Mesendoderm (in vitro differentiated cells): ENCODE results near the gene DNAJC8.

Source experiments
- DNase-seq: peaks from one replicate; pipeline ENCODE4 v3.0.0; 2013
- H2AK5ac ChIP-seq: 2 replicates; pipeline ENCODE4 v1.6.1; 2013; ENCODE audit warnings: low read length, inconsistent platforms
- H2BK120ac ChIP-seq: 2 replicates; pipeline ENCODE4 v1.6.1; 2013; ENCODE audit warnings: low read depth, mild to moderate bottlenecking, low read length, moderate library complexity, mixed read lengths
- H2BK15ac ChIP-seq: replicated peaks from 2 replicates; pipeline ENCODE4 v1.6.1; 2013; ENCODE audit warnings: low read depth, mild to moderate bottlenecking, moderate library complexity
- H2BK5ac ChIP-seq: 2 replicates; pipeline ENCODE4 v1.6.1; 2013; ENCODE audit warnings: low read length, inconsistent platforms
- H3K18ac ChIP-seq: 2 replicates; pipeline ENCODE4 v1.6.1; 2013; ENCODE audit warnings: mild to moderate bottlenecking, low read length, mixed read lengths
- H3K23ac ChIP-seq: one replicate; pipeline ENCODE4 v1.6.1; 2013; ENCODE audit warnings: low read length
- H3K27ac ChIP-seq: 2 replicates; pipeline ENCODE4 v1.5.1; 2013; ENCODE audit warnings: low read depth, mild to moderate bottlenecking, inconsistent platforms, low read length, moderate library complexity
- H3K27me3 ChIP-seq: 2 replicates; pipeline ENCODE4 v1.6.1; 2013; ENCODE audit warnings: low read length, control low read depth, mild to moderate bottlenecking, inconsistent platforms; ENCODE audit not compliant: insufficient read depth, poor library complexity
- H3K36me3 ChIP-seq: 2 replicates; pipeline ENCODE4 v1.6.1; 2013; ENCODE audit warnings: low read length, inconsistent platforms; ENCODE audit not compliant: control insufficient read depth, insufficient read depth
- H3K4ac ChIP-seq: one replicate; pipeline ENCODE4 v1.6.1; 2013; ENCODE audit warnings: low read depth, mild to moderate bottlenecking, low read length, moderate library complexity
- H3K4me1 ChIP-seq: 2 replicates; pipeline ENCODE4 v1.6.1; 2013; ENCODE audit warnings: low read depth, low read length, inconsistent platforms; ENCODE audit not compliant: control insufficient read depth
- H3K4me2 ChIP-seq: 2 replicates; pipeline ENCODE4 v1.6.1; 2013; ENCODE audit warnings: low read length
- H3K4me3 ChIP-seq: 2 replicates; pipeline ENCODE4 v1.5.1; 2013; ENCODE audit warnings: mild to moderate bottlenecking, low read length
- H3K56ac ChIP-seq: one replicate; pipeline ENCODE4 v1.6.1; 2013; ENCODE audit warnings: low read length
- H3K79me1 ChIP-seq: 2 replicates; pipeline ENCODE4 v1.6.1; 2013; ENCODE audit warnings: low read length, inconsistent platforms
- H3K79me2 ChIP-seq: 2 replicates; pipeline ENCODE4 v1.6.1; 2013; ENCODE audit warnings: mild to moderate bottlenecking, low read length; ENCODE audit not compliant: control insufficient read depth, insufficient read depth
- H3K9ac ChIP-seq: 2 replicates; pipeline ENCODE4 v1.6.1; 2013; ENCODE audit warnings: low read length, inconsistent platforms
- H4K5ac ChIP-seq: one replicate; pipeline ENCODE4 v1.6.1; 2013; ENCODE audit warnings: low read length
- H4K8ac ChIP-seq: one replicate; pipeline ENCODE4 v1.6.1; 2013; ENCODE audit warnings: low read depth, mild to moderate bottlenecking, control low read depth, low read length, moderate library complexity
- WGBS: extraction: QIAGEN DNeasy Blood & Tissue Kit; methylation state at CpG from one replicate; pipeline ENCODE4 v1.1.7; 2013; ENCODE audit warnings: low lambda C conversion rate, missing lambda C conversion rate; ENCODE audit not compliant: insufficient coverage; ENCODE audit errors: extremely low coverage; 5-methylcytosine and 5-hydroxymethylcytosine counted together

DNAJC8 gene

DNA sequence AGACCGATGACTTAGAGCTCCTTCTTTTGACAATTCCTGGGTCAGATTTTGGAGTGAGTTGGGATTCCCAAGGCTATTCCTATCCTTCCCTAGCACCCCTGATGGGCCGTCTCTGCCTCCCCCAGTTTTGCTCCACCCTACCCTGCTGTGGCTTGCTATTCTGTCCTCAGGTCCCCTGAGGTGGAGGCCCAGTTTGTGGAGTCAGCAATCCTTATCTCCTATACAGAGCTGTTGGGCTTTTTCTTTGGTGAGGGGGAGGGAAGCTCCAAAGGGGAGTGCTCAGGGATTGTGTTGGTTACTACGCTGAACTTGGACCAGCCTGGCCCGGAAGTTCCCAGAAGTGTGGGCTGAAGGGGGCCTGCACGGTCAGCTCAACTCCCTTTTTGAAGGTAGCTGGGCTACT, 34.1 kb upstream of the DNAJC8 start:
- H3K23ac ChIP-seq, result no peak overlapping the region
- H2BK5ac ChIP-seq, result no peak overlapping the region
- H3K4me2 ChIP-seq, result peak overlapping the region; percentile 13
- no CpG with 5 or more reads among the region's 5 CpGs for WGBS
- H2BK120ac ChIP-seq, result no peak overlapping the region
- no peak overlapping the region for H3K4me3 ChIP-seq
- peak overlapping the region; percentile 28 for H3K18ac ChIP-seq
- H3K27ac ChIP-seq, result peak overlapping the region; percentile 14
- peaks cover 60% of the 10 kb centered on the region for H3K79me2 ChIP-seq
- peaks cover 24% of the 10 kb centered on the region for H3K79me1 ChIP-seq
- H3K4me1 ChIP-seq, result peaks cover 25% of the 10 kb centered on the region
- H3K4ac ChIP-seq, result no peak overlapping the region
- H3K27me3 ChIP-seq, result no peaks in the 10 kb centered on the region
- no peak overlapping the region for H2AK5ac ChIP-seq
- peak; percentile 77 for DNase-seq
- H3K9ac ChIP-seq, result peak overlapping the region; percentile 32
- H3K56ac ChIP-seq, result peak overlapping the region; percentile 74
- H3K36me3 ChIP-seq, result no peaks in the 10 kb centered on the region
- H2BK15ac ChIP-seq, result no peak overlapping the region
- no peak overlapping the region for H4K5ac ChIP-seq
- no peak overlapping the region for H4K8ac ChIP-seq

DNA sequence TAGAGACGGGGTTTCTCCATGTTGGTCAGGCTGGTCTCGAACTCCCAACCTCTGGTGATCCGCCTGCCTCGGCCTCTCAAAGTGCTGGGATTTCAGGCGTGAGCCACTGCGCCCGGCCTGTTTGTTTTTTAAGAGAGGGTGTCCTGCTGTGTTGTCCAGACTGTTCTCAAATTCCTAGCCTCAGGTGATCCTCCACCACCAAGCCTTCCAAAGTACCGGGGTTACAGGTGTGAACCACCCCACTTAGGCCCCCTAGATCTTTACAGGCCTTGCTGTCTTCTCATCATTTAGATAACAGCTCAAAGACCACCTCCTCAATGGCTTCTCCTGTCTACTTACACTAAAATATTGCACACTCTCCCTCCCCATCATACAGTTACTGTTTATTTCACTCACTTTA, 32.7 kb upstream of the DNAJC8 start:
- WGBS, result no CpG with 5 or more reads among the region's 8 CpGs

DNA sequence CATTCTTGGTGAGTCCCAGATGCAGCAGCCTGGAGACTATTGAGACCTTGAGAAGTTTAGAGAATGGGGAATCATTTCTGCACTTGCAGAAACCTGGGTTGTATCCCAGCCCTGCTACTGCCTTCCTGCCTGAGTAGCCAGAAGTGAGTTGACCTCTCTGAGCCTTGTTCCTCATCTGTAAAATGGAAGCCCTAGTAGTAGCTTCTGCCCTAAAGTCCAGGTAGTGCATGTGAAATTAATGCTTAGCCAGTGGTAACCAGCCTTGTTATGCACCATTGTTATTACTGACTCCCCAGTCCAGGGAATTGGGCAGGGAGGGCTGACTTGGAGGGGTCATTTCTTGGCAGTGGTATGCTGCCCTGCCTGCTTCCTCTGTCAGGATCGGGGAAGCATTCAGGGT, 32.1 kb upstream of the DNAJC8 start:
- Histone ChIP-seq H2AK5ac (no peak overlapping the region), H4K5ac (no peak overlapping the region), H3K4me3 (no peak overlapping the region), H3K4me1 (peaks cover 32% of the 10 kb centered on the region), H3K18ac (no peak overlapping the region), H3K23ac (no peak overlapping the region), H2BK5ac (no peak overlapping the region), H2BK15ac (no peak overlapping the region), H3K4ac (no peak overlapping the region), H3K79me2 (peaks cover 76% of the 10 kb centered on the region), H3K27ac (no peak overlapping the region), H3K56ac (peak overlapping the region; percentile 22), H3K79me1 (peaks cover 33% of the 10 kb centered on the region), H4K8ac (no peak overlapping the region), H2BK120ac (no peak overlapping the region), H3K9ac (no peak overlapping the region), H3K4me2 (no peak overlapping the region), H3K27me3 (no peaks in the 10 kb centered on the region), H3K36me3 (no peaks in the 10 kb centered on the region)
- WGBS, result no CpG with 5 or more reads among the region's 1 CpG
- no peak for DNase-seq

More for the DNA sequence above, 32.7 kb upstream of the DNAJC8 start:
- Histone ChIP-seq H3K4me2 (no peak overlapping the region), H3K36me3 (no peaks in the 10 kb centered on the region), H3K56ac (no peak overlapping the region), H3K23ac (no peak overlapping the region), H2AK5ac (no peak overlapping the region), H4K5ac (no peak overlapping the region), H3K27ac (no peak overlapping the region), H3K4me3 (no peak overlapping the region), H2BK5ac (no peak overlapping the region), H3K27me3 (no peaks in the 10 kb centered on the region), H3K4me1 (peaks cover 32% of the 10 kb centered on the region), H2BK15ac (no peak overlapping the region), H4K8ac (no peak overlapping the region), H3K79me1 (peaks cover 33% of the 10 kb centered on the region), H3K79me2 (peaks cover 72% of the 10 kb centered on the region), H3K4ac (no peak overlapping the region), H2BK120ac (no peak overlapping the region), H3K18ac (no peak overlapping the region), H3K9ac (no peak overlapping the region)
- DNase-seq, result no peak

DNA sequence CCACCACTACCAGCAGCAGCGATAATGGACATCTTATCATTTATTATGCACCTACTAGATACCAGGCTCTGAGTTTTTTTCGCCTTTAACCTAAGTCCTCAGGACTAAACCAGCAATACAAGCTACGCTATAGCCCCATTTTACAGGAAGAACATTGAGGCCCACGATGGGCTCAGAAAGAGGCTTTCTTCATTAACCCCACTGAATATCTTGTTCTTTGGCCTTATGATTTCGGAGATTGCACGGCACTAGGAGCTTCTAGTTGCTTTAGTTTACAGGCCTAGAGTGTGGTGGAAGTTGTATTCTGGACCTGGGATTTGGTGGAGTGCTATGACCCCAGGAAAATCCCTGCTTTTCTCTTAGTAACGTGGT, 28.0 kb upstream of the DNAJC8 start:
- Histone ChIP-seq H3K79me1 (peaks cover 18% of the 10 kb centered on the region), H3K4me3 (peak overlapping the region; percentile 94), H3K56ac (peak overlapping the region; percentile 97), H2BK15ac (no peak overlapping the region), H2BK5ac (no peak overlapping the region), H3K23ac (no peak overlapping the region), H3K18ac (no peak overlapping the region), H3K4ac (no peak overlapping the region), H4K5ac (no peak overlapping the region), H3K9ac (peak overlapping the region; percentile 92), H3K79me2 (peaks cover 49% of the 10 kb centered on the region), H2AK5ac (no peak overlapping the region), H2BK120ac (no peak overlapping the region), H4K8ac (no peak overlapping the region), H3K4me1 (peaks cover 15% of the 10 kb centered on the region), H3K27ac (peak overlapping the region; percentile 60), H3K27me3 (no peaks in the 10 kb centered on the region), H3K36me3 (no peaks in the 10 kb centered on the region), H3K4me2 (peak overlapping the region; percentile 87)
- no peak for DNase-seq
- no CpG with 5 or more reads among the region's 7 CpGs for WGBS

DNA sequence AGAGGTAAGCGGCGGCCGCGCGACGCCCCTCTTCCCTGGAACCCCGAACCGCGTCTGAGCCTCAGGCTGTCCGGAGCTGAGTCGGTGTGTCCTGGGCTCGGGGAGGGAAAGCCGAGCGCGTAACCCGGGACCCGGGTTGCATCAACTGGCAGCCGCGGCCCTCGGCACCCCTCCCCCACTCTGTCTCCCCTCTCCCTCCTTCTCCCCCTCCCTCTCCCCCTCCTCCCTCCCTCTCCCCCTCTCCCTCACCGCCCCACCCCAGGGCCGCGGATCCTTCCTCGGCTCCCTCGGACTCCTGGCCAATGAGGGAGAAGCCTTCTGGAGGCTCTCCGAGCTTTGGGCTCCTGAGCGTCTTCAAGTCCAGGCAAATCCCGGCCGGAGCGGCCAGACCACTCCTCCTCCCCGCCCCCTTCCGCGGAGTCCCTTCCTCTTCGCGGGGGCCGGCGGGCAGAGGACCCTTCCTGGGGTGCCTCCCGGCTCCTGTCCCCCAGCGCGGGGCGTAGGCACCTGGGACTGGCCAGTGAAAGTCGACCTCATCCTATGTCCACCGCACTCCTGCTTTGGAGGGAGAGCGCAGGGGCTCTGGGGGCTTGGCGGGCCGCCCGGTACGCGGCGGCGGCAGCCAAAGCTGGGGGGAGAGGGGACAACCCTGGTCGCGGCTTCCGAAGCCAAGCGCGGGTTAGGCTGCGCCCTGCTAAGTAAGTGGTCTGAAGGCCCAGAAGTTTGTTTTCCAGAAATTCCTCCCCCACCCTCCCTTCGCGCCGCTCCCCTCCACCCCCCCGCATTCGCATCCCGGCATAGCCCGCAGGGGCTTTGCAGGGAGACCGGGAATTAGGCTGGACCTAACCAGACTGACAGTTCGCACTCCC, 27.3 kb upstream of the DNAJC8 start:
- Histone ChIP-seq H3K36me3 (no peaks in the 10 kb centered on the region), H4K8ac (no peak overlapping the region), H3K4me1 (peaks cover 13% of the 10 kb centered on the region), H3K27me3 (no peaks in the 10 kb centered on the region), H3K9ac (peak overlapping the region; percentile 95), H4K5ac (no peak overlapping the region), H2AK5ac (no peak overlapping the region), H3K23ac (peak overlapping the region; percentile 97), H3K79me1 (peaks cover 18% of the 10 kb centered on the region), H3K4me2 (peak overlapping the region; percentile 87), H3K56ac (peak overlapping the region; percentile 97), H3K27ac (peak overlapping the region; percentile 80), H2BK120ac (peak overlapping the region; percentile 7), H2BK15ac (no peak overlapping the region), H3K4ac (peak overlapping the region; percentile 65), H2BK5ac (peak overlapping the region; percentile 84), H3K18ac (peak overlapping the region; percentile 89), H3K4me3 (peak overlapping the region; percentile 94), H3K79me2 (peaks cover 45% of the 10 kb centered on the region)
- DNase-seq, result peak; percentile 93
- no CpG with 5 or more reads among the region's 66 CpGs for WGBS
